ENCODE results near the gene SPATS2L. TPM values are rescaled to one million over a fixed set of nuclear protein-coding genes. Genes with fewer than 3 reads are reported as not detected.

Gene SPATS2L
- total and polyA plus RNA-seq, 2 of the 13 experiments (the other 11 are each of a cell fraction or from before 2014, with no cell fraction given), result 154 to 212 TPM

DNA sequence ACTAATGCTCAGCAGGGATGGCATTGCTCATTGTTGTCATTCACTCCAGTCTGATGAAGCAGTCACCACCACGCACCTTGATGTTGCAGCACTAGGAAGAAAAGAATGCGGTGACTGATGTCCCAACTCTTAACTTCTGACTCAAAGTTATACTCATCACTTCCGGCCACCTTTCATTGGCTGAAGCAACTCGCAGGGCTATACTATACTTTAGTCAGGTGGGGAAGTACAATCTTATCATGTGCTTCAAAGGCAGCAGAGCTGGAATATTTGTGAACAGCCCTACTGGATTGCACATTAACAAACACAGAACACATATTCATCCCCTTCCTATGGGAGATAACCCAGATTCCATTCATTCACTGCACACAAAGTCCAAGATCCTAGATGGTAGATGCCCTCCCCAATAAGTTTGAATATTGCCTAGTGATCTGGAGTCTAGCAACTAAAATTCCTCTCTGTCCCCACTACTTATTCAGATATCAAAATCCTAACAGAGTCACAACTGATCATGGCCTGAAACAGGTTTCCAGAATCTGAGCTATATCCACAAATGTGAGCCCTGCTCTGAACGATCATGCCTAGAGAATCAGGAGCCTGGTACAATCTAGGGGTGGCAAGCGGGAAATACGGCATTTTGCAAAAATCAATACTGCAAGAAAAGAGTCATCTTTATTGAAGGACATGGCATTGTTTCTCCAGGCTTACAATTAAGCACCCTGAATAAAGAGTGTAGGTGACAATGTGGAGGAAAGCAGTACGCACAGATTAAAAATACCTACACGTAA is 3.4 kb upstream of the SPATS2L start (continued):
- TF ChIP-seq ZNF552 (CRISPR knock-in tag; IDR thresholded peaks at IDR 0.05; ENCODE audit: borderline replicate concordance) (0 out of 2 replicates have a peak, but pooled peaks have one; percentile 29), FOXA1 (IDR thresholded peaks at IDR 0.05) (no peak), FOXA1 (CRISPR knock-in tag; IDR thresholded peaks at IDR 0.05) (peak; percentile 80; the same call in 1 of the 2 replicates), ZNF7 (CRISPR knock-in tag; IDR thresholded peaks at IDR 0.05) (no peak; the same call in 1 of the 2 replicates), ZNF839 (CRISPR knock-in tag; IDR thresholded peaks at IDR 0.05; ENCODE audit: borderline replicate concordance) (no peak), TOE1 (CRISPR knock-in tag; IDR thresholded peaks at IDR 0.05) (no peak), ZBTB8A (CRISPR knock-in tag; IDR thresholded peaks at IDR 0.05; ENCODE audit: borderline replicate concordance, low read depth) (no peak), ZNF383 (CRISPR knock-in tag; IDR thresholded peaks at IDR 0.05; ENCODE audit: borderline replicate concordance) (no peak), ZNF501 (CRISPR knock-in tag; IDR thresholded peaks at IDR 0.05) (no peak), ZNF556 (CRISPR knock-in tag; IDR thresholded peaks at IDR 0.05; ENCODE audit: borderline replicate concordance) (no peak), ZNF441 (CRISPR knock-in tag; IDR thresholded peaks at IDR 0.05; ENCODE audit: borderline replicate concordance) (no peak), SRY (CRISPR knock-in tag; IDR thresholded peaks at IDR 0.05) (no peak), ZNF572 (CRISPR knock-in tag; IDR thresholded peaks at IDR 0.05) (no peak), ELF1 (CRISPR knock-in tag; IDR thresholded peaks at IDR 0.05) (peak; percentile 73), PITX1 (CRISPR knock-in tag; IDR thresholded peaks at IDR 0.05) (peak; percentile 94), MAF1 (CRISPR knock-in tag; IDR thresholded peaks at IDR 0.05; ENCODE audit: borderline replicate concordance) (no peak)
- TF ChIP-seq, protein P1, sequence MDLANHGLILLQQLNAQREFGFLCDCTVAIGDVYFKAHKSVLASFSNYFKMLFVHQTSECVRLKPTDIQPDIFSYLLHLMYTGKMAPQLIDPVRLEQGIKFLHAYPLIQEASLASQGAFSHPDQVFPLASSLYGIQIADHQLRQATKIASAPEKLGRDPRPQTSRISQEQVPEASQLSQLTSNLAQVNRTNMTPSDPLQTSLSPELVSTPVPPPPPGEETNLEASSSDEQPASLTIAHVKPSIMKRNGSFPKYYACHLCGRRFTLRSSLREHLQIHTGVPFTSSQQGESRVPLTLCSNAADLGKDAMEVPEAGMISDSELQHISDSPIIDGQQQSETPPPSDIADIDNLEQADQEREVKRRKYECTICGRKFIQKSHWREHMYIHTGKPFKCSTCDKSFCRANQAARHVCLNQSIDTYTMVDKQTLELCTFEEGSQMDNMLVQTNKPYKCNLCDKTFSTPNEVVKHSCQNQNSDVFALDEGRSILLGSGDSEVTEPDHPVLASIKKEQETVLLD (CRISPR knock-in tag; IDR thresholded peaks at IDR 0.05; ENCODE audit: low read depth), result no peak
- TF ChIP-seq, protein P2, sequence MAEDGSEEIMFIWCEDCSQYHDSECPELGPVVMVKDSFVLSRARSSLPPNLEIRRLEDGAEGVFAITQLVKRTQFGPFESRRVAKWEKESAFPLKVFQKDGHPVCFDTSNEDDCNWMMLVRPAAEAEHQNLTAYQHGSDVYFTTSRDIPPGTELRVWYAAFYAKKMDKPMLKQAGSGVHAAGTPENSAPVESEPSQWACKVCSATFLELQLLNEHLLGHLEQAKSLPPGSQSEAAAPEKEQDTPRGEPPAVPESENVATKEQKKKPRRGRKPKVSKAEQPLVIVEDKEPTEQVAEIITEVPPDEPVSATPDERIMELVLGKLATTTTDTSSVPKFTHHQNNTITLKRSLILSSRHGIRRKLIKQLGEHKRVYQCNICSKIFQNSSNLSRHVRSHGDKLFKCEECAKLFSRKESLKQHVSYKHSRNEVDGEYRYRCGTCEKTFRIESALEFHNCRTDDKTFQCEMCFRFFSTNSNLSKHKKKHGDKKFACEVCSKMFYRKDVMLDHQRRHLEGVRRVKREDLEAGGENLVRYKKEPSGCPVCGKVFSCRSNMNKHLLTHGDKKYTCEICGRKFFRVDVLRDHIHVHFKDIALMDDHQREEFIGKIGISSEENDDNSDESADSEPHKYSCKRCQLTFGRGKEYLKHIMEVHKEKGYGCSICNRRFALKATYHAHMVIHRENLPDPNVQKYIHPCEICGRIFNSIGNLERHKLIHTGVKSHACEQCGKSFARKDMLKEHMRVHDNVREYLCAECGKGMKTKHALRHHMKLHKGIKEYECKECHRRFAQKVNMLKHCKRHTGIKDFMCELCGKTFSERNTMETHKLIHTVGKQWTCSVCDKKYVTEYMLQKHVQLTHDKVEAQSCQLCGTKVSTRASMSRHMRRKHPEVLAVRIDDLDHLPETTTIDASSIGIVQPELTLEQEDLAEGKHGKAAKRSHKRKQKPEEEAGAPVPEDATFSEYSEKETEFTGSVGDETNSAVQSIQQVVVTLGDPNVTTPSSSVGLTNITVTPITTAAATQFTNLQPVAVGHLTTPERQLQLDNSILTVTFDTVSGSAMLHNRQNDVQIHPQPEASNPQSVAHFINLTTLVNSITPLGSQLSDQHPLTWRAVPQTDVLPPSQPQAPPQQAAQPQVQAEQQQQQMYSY (CRISPR knock-in tag; IDR thresholded peaks at IDR 0.05), result no peak
- TF ChIP-seq, protein P3, sequence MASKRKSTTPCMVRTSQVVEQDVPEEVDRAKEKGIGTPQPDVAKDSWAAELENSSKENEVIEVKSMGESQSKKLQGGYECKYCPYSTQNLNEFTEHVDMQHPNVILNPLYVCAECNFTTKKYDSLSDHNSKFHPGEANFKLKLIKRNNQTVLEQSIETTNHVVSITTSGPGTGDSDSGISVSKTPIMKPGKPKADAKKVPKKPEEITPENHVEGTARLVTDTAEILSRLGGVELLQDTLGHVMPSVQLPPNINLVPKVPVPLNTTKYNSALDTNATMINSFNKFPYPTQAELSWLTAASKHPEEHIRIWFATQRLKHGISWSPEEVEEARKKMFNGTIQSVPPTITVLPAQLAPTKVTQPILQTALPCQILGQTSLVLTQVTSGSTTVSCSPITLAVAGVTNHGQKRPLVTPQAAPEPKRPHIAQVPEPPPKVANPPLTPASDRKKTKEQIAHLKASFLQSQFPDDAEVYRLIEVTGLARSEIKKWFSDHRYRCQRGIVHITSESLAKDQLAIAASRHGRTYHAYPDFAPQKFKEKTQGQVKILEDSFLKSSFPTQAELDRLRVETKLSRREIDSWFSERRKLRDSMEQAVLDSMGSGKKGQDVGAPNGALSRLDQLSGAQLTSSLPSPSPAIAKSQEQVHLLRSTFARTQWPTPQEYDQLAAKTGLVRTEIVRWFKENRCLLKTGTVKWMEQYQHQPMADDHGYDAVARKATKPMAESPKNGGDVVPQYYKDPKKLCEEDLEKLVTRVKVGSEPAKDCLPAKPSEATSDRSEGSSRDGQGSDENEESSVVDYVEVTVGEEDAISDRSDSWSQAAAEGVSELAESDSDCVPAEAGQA (IDR thresholded peaks at IDR 0.05; ENCODE audit: low read depth), result no peak
- TF ChIP-seq, protein P3 (CRISPR knock-in tag; IDR thresholded peaks at IDR 0.05; ENCODE audit: borderline replicate concordance), result no peak
